ENCODE data around the gene ATF4. TPM values are rescaled to one million over a fixed set of nuclear protein-coding genes. Genes with fewer than 3 reads are reported as not detected.

ATF4 gene
- total RNA-seq, 2 experiments from 2014 or later: 720 to 732 TPM

DNA sequence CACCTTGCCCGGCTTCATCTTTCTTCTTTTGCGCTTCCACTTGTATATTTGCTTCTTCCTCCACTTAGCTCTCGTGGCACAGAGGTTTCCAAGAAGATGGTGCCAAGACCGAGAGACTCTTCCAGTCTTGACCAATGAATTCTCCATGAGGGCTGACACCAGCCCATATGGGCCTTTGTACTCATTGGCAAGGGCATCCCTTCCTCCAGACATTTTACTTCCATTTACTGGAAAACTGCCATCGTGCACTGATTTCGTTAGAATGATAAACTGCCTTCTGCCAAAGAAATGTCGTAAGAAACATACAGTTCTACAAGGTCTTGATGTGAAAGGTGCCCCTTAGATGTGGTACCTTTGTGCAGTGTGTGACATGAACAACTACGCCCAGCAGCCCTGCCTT is 22.9 kb upstream of the ATF4 start:
- intact Hi-C loops (cut with micrococcal nuclease; ENCODE audit: unreplicated experiment): no loop called here
- Histone ChIP-seq H3K4me1 (ENCODE audit: insufficient read depth, low read length, poor library complexity, severe bottlenecking) (peaks cover 21% of the 10 kb centered on the region), H3K27ac (ENCODE audit: low read depth, low read length, poor library complexity, severe bottlenecking) (no peak overlapping the region), H3K9me2 (ENCODE audit: insufficient read depth, low read length) (no peaks in the 10 kb centered on the region), H3K9me3 (ENCODE audit: low read length) (no peaks in the 10 kb centered on the region), H4K20me1 (ENCODE audit: insufficient read depth, low read length) (no peaks in the 10 kb centered on the region), H3K4me2 (ENCODE audit: low read length) (no peak overlapping the region), H3K79me2 (ENCODE audit: insufficient read depth, low read depth, low read length) (peaks cover 1% of the 10 kb centered on the region), H3K4me3 (ENCODE audit: low read depth, low read length, poor library complexity, severe bottlenecking) (no peak overlapping the region), H3K36me3 (ENCODE audit: insufficient read depth, low read length) (no peaks in the 10 kb centered on the region), H2AFZ (ENCODE audit: low read length) (no peak overlapping the region)
- TF ChIP-seq CTCF (conservative IDR thresholded peaks at IDR 0.05; ENCODE audit: low read length) (no peak), EZH2phosphoT487 (IDR thresholded peaks at IDR 0.05; ENCODE audit: borderline replicate concordance, low read depth, low read length) (no peak)
- CTCF ChIA-PET (ENCODE audit: unreplicated experiment): no interaction called here
- POLR2A ChIA-PET: no interaction called here
- no TSS peak for BruUV-seq (replicated peaks)
- DNase-seq (ENCODE audit: low spot score): no peak

- no peaks in the 10 kb centered on the region for H3K9me3 ChIP-seq (ENCODE audit: low read length)
- no peak overlapping the region for H3K27ac ChIP-seq (ENCODE audit: low read depth, low read length, poor library complexity, severe bottlenecking)
- CTCF ChIA-PET (ENCODE audit: unreplicated experiment): interaction anchor here (1.4 kb wide), 1 partner anchor 31 kb away, joined by 4 read pairs; no protein-coding TSS in a partner anchor
- H3K4me3 ChIP-seq (ENCODE audit: low read depth, low read length, poor library complexity, severe bottlenecking): no peak overlapping the region
- no peak overlapping the region for H3K4me2 ChIP-seq (ENCODE audit: low read length)
- DNase-seq (ENCODE audit: low spot score): no peak
- intact Hi-C loops (cut with micrococcal nuclease; ENCODE audit: unreplicated experiment): no loop called here
- H3K9me2 ChIP-seq (ENCODE audit: insufficient read depth, low read length): no peaks in the 10 kb centered on the region
- POLR2A ChIA-PET: no interaction called here
- H4K20me1 ChIP-seq (ENCODE audit: insufficient read depth, low read length): peaks cover 3% of the 10 kb centered on the region; the same call in 1 of the 2 replicates
- H3K79me2 ChIP-seq (ENCODE audit: insufficient read depth, low read depth, low read length): peaks cover 11% of the 10 kb centered on the region
- no TSS peak for BruUV-seq (replicated peaks)
- H3K36me3 ChIP-seq (ENCODE audit: insufficient read depth, low read length): peaks cover 4% of the 10 kb centered on the region; the same call in 1 of the 2 replicates
- TF ChIP-seq EZH2phosphoT487 (IDR thresholded peaks at IDR 0.05; ENCODE audit: borderline replicate concordance, low read depth, low read length) (no peak), CTCF (conservative IDR thresholded peaks at IDR 0.05; ENCODE audit: low read length) (no peak)
- no peak overlapping the region for H2AFZ ChIP-seq (ENCODE audit: low read length)
- H3K4me1 ChIP-seq (ENCODE audit: insufficient read depth, low read length, poor library complexity, severe bottlenecking): peaks cover 24% of the 10 kb centered on the region
These were observed 22.0 kb upstream of the ATF4 start for GRCh38 chr22:39498368-39498767.

DNA sequence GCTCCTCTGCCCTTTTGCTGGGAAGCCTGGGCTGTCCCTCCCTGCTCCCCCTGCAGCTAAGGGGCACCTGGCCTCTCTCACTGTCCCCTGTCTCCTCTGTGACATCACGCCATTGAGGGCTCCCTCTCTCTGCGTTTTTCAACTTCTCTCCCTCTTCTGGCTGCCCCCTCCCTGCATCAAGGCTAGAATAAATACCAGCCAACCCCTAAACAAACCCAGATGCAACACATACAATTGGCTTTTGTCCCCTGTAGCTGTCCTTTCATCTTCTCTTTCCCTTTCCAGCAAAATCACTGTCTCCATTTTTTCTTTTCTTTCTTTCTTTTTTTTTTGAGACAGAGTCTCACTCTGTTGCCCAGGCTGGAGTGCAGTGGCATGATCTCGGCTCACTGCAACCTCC is 21.6 kb upstream of the ATF4 start:
- DNase-seq (ENCODE audit: low spot score): no peak
- Histone ChIP-seq H3K36me3 (ENCODE audit: insufficient read depth, low read length) (peaks cover 8% of the 10 kb centered on the region), H3K27ac (ENCODE audit: low read depth, low read length, poor library complexity, severe bottlenecking) (no peak overlapping the region), H4K20me1 (ENCODE audit: insufficient read depth, low read length) (peaks cover 7% of the 10 kb centered on the region; the same call in 1 of the 2 replicates), H3K4me2 (ENCODE audit: low read length) (no peak overlapping the region), H2AFZ (ENCODE audit: low read length) (no peak overlapping the region), H3K9me3 (ENCODE audit: low read length) (no peaks in the 10 kb centered on the region), H3K4me3 (ENCODE audit: low read depth, low read length, poor library complexity, severe bottlenecking) (no peak overlapping the region), H3K79me2 (ENCODE audit: insufficient read depth, low read depth, low read length) (peaks cover 15% of the 10 kb centered on the region), H3K9me2 (ENCODE audit: insufficient read depth, low read length) (no peaks in the 10 kb centered on the region), H3K4me1 (ENCODE audit: insufficient read depth, low read length, poor library complexity, severe bottlenecking) (peaks cover 25% of the 10 kb centered on the region)
- ChIA-PET POLR2A (no interaction called here), CTCF (ENCODE audit: unreplicated experiment) (interaction anchor here (1.4 kb wide), 1 partner anchor 30 kb away, joined by 4 read pairs; no protein-coding TSS in a partner anchor)
- no peak for TF ChIP-seq EZH2phosphoT487 (IDR thresholded peaks at IDR 0.05; ENCODE audit: borderline replicate concordance, low read depth, low read length)
- no peak for TF ChIP-seq CTCF (conservative IDR thresholded peaks at IDR 0.05; ENCODE audit: low read length)
- BruUV-seq (replicated peaks): no TSS peak
- intact Hi-C loops (cut with micrococcal nuclease; ENCODE audit: unreplicated experiment): no loop called here

Measured in OCI-LY7 (cell line).